Esophagus muscularis mucosa (tissue), 4 donors: ENCODE measurements around the gene MPZL1. TPM values are rescaled to one million over a fixed set of nuclear protein-coding genes. Genes with fewer than 3 reads are reported as not detected.
A peak's percentile ranks its signal among the peaks of the same experiment; 100 is the strongest.

Source experiments
- DNase-seq: peaks from one replicate; pipeline ENCODE4 v3.0.0-alpha.2; 2017; ENCODE audit errors: extremely low spot score
- H3K27ac ChIP-seq, 4 donors: fragments of 200-600 bp; sonication (generic); replicated peaks in 1 of 4; 1 replicate in 3 of 4; 2 replicates in 1 of 4; pipeline ENCODE4 v1.5.1; 2016 to 2019; ENCODE audit warnings: mild to moderate bottlenecking in 1 of 4
- H3K27me3 ChIP-seq, 4 donors: fragments of 200-600 bp; sonication (generic); one replicate each; pipeline versions ENCODE4 v1.5.1 to v1.6.0; 2016 to 2019
- H3K36me3 ChIP-seq, 4 donors: fragments of 200-600 bp; sonication (generic); one replicate each; pipeline ENCODE4 v1.5.1; 2016 to 2019
- H3K4me1 ChIP-seq, 4 donors: fragments of 200-600 bp; sonication (generic); one replicate each; pipeline ENCODE4 v1.5.1; 2016 to 2019
- H3K4me3 ChIP-seq, 4 donors: fragments of 200-600 bp; sonication (generic); 1 replicate in 2 of 4; 2 replicates in 2 of 4; pipeline ENCODE4 v1.5.1; 2016 to 2019; ENCODE audit warnings: mild to moderate bottlenecking in 4 of 4, moderate library complexity in 1 of 4
- H3K9me3 ChIP-seq, 4 donors: fragments of 200-600 bp; sonication (generic); 1 replicate in 3 of 4; 2 replicates in 1 of 4; pipeline ENCODE4 v1.5.1; 2016 to 2019
- CTCF ChIP-seq, 3 experiments: fragments of 200-600 bp in 2 of 3; fragments of 450-650 bp in 1 of 3; sonication (generic) in 2 of 3; IDR thresholded peaks; one replicate each; pipeline ENCODE4 v1.5.1; 2017 to 2019; ENCODE audit warnings: antibody characterized with exemption in 3 of 3, mild to moderate bottlenecking in 2 of 3, moderate library complexity in 1 of 3
- EP300 ChIP-seq: sonication (generic); formaldehyde crosslinking; IDR thresholded peaks from one replicate; pipeline ENCODE4 v1.6.1; 2017; ENCODE audit warnings: antibody characterized with exemption
- POLR2A ChIP-seq: fragments of 450-650 bp; IDR thresholded peaks from one replicate; pipeline ENCODE4 v1.6.1; 2017; ENCODE audit warnings: antibody characterized with exemption, moderate library complexity, mild to moderate bottlenecking, low read depth
- POLR2AphosphoS5 ChIP-seq, 2 donors: sonication (generic); formaldehyde crosslinking; IDR thresholded peaks; one replicate each; pipeline ENCODE4 v1.6.1; 2017; ENCODE audit warnings: antibody characterized with exemption in 2 of 2
- WGBS: methylation state at CpG from one replicate; pipeline ENCODE4 v1.1.5; 2018; 5-methylcytosine and 5-hydroxymethylcytosine counted together
- intact Hi-C: fragments of 100-400 bp; cut with DNase I; formaldehyde crosslinking; loops from one replicate; pipeline ENCODE4 v1.15.1; 2023
- total RNA-seq, 4 donors: library from RNA; depleted of rRNA; stranded (reverse); fragments of >200 nt; gene quantifications; one replicate each; pipeline versions ENCODE4 v1.1.0 to v1.2.1, GENCODE V29; 2016

The MPZL1 gene
- total RNA-seq, 4 donors from 2014 or later = 72.7 to 130 (median 107) TPM

GRCh38 chr1:167795810-167796740 is 74.3 kb downstream of the MPZL1 start:
- peak overlapping the region; percentile 71 to 85 (median 74) for H3K27ac ChIP-seq
- peak; percentile 89 for DNase-seq
- 63% methylated on average over 10 of the region's 10 CpGs for WGBS
- peaks cover 37 to 51% (median 50%) of the 10 kb centered on the region in 4 donors for H3K4me1 ChIP-seq
- no peaks in the 10 kb centered on the region for H3K9me3 ChIP-seq
- H3K4me3 ChIP-seq = peak overlapping the region in 1 of 4 donors; percentile 3
- intact Hi-C loops = no loop called here
- peak in 1 of 2 donors; percentile 19 for TF ChIP-seq POLR2AphosphoS5 (IDR thresholded peaks at IDR 0.05)
- TF ChIP-seq POLR2A = no peak
- no peak for TF ChIP-seq CTCF (IDR thresholded peaks at IDR 0.05)
- TF ChIP-seq EP300 = no peak
- H3K36me3 ChIP-seq = no peaks in the 10 kb centered on the region
- no peaks in the 10 kb centered on the region for H3K27me3 ChIP-seq

- no peak for TF ChIP-seq EP300
- no peak for TF ChIP-seq POLR2A
- peak; percentile 88 to 90 for TF ChIP-seq POLR2AphosphoS5 (IDR thresholded peaks at IDR 0.05)
- 3% methylated on average over 2 of the region's 2 CpGs for WGBS
- peak; percentile 94 for DNase-seq
- no peaks in the 10 kb centered on the region for H3K36me3 ChIP-seq
- peak overlapping the region in 3 of 4 donors; percentile 3 to 10 (median 6) for H3K4me3 ChIP-seq
- no peaks in the 10 kb centered on the region for H3K9me3 ChIP-seq
- H3K27me3 ChIP-seq = no peaks in the 10 kb centered on the region
- peak overlapping the region; percentile 71 to 85 (median 74) for H3K27ac ChIP-seq
- intact Hi-C loops = no loop called here
- peaks cover 32 to 46% (median 40%) of the 10 kb centered on the region in 4 donors for H3K4me1 ChIP-seq
Observed at GRCh38 chr1:167797015-167797414, 75.2 kb downstream of the MPZL1 start.

GRCh38 chr1:167798952-167799351 is 77.2 kb downstream of the MPZL1 start:
- intact Hi-C loops = no loop called here
- Histone ChIP-seq H3K36me3 (no peaks in the 10 kb centered on the region), H3K4me1 (peaks cover 35 to 45% (median 42%) of the 10 kb centered on the region in 4 donors), H3K4me3 (no peak overlapping the region), H3K27me3 (no peaks in the 10 kb centered on the region), H3K9me3 (no peaks in the 10 kb centered on the region), H3K27ac (no peak overlapping the region)
- WGBS = 99% methylated on average over 4 of the region's 4 CpGs
- peak; percentile 68 for DNase-seq
- TF ChIP-seq POLR2A = no peak
- TF ChIP-seq EP300 = no peak
- no peak for TF ChIP-seq CTCF (IDR thresholded peaks at IDR 0.05)
- no peak for TF ChIP-seq POLR2AphosphoS5 (IDR thresholded peaks at IDR 0.05)

- peak; percentile 53 for DNase-seq
- Histone ChIP-seq H3K9me3 (no peaks in the 10 kb centered on the region), H3K4me3 (no peak overlapping the region), H3K36me3 (no peaks in the 10 kb centered on the region), H3K4me1 (peaks cover 35 to 46% (median 42%) of the 10 kb centered on the region in 4 donors), H3K27me3 (no peaks in the 10 kb centered on the region), H3K27ac (no peak overlapping the region)
- no peak for TF ChIP-seq POLR2A
- TF ChIP-seq POLR2AphosphoS5 (IDR thresholded peaks at IDR 0.05) = no peak
- no peak for TF ChIP-seq EP300
- no peak for TF ChIP-seq CTCF (IDR thresholded peaks at IDR 0.05)
- 74% methylated on average over 4 of the region's 4 CpGs for WGBS
- intact Hi-C loops = no loop called here
Observed at GRCh38 chr1:167799747-167800146, 78.0 kb downstream of the MPZL1 start.

- Histone ChIP-seq H3K36me3 (no peaks in the 10 kb centered on the region), H3K27ac (no peak overlapping the region), H3K4me3 (no peak overlapping the region), H3K27me3 (no peaks in the 10 kb centered on the region), H3K4me1 (peaks cover 32 to 43% (median 40%) of the 10 kb centered on the region in 4 donors), H3K9me3 (no peaks in the 10 kb centered on the region)
- DNase-seq = no peak
- 81% methylated on average over 3 of the region's 3 CpGs for WGBS
- TF ChIP-seq POLR2A (no peak), POLR2AphosphoS5 (IDR thresholded peaks at IDR 0.05) (no peak), EP300 (no peak), CTCF (IDR thresholded peaks at IDR 0.05) (no peak)
- intact Hi-C loops = no loop called here
Observed at GRCh38 chr1:167800251-167800650, 78.5 kb downstream of the MPZL1 start.
